NCI-H128 (cell line): ENCODE measurements around the gene HSP90AB1.

ENCODE experiments used
- DNase-seq: peaks from one replicate; lab custom pipeline; 2025; ENCODE audit not compliant: unreplicated experiment; lab: John Stamatoyannopoulos, UW

The HSP90AB1 gene

DNA sequence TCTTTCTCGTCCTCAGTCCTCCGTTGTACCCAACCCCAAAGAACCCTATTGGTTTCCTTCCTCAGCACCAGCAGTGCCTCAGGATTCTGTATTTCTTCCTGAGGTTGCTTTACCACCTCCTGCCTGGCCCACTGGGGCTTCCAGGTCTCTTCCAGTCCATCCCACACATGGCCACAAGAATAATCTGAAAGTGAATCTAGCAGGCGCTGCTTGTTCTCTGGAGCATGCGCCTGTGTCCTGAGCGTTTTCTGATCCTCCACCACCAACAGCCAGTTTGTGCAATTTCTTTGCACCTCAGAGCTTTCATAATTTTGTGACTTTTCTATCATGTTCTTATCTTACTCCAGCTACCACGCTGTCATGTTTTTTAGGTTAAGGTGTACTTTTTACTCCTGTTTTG, 11.6 kb upstream of the HSP90AB1 start:
- DNase-seq, result no peak

DNA sequence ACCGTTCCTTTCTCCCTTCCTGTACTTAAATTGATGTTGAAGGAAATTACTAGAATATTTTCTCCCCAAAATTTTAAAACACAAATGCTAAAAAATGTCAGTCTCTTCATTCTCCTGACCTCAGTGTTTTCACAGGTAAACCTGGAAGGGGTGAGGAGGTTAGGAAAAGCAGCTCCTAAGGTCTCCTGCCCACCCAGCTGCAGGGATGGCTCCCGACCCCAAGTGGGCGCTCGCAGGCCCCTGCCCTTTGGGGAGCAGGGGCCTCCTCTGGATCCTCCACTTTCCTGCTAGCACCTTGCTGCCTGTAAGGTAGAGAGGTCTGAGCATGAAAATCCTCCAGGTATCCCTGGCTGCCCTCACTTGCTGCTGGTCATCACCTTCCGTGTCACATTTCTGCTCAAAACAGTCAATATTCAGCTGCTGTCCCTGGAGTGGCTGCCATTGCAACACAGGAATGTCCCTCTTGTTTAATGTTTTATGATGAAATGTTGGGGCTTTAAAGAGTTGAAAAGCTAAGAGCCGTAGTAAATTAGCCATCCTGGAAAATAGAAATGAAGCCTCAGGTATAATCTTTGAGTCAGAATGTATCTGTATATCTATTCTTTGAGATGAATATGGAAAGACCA, 10.9 kb upstream of the HSP90AB1 start:
- no peak for DNase-seq

DNA sequence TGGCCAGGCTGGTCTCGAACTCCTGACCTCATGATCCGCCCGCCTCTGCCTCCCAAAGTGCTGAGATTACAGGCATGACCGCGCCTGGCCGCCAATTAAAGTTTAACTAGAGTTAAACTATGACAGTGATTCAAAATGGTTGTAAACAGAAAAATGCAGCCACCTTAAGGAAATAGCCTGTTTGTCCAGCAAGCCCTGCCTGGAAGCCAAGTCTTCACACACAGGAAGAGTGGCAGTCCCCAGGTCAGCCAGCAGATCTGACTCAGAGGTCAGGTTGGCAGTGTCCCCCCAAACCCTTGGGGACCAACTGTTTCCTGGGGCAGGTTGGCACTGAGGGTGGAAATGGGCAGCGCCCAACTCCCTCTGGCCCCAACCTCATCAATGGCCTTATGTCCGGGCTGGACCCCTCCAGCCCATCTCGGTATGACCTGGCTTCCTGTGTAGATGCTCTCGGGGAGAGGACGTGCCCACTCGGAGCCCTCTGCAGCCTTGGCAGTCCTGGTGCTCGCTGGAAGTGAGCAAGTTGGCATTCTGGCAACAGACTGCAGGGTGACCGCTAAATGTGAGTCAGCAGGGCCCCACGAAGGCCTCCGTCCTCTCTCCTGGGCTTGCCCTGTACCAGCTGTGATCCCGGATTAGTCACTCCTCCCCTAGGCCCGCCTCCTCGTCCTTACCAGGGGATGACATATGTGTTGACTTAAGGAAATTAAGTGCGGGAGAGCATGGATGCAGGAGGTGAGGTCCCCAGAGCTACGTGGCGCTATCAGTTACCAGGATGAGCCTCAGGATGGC, 9.7 kb upstream of the HSP90AB1 start:
- peak; percentile 46 for DNase-seq

DNA sequence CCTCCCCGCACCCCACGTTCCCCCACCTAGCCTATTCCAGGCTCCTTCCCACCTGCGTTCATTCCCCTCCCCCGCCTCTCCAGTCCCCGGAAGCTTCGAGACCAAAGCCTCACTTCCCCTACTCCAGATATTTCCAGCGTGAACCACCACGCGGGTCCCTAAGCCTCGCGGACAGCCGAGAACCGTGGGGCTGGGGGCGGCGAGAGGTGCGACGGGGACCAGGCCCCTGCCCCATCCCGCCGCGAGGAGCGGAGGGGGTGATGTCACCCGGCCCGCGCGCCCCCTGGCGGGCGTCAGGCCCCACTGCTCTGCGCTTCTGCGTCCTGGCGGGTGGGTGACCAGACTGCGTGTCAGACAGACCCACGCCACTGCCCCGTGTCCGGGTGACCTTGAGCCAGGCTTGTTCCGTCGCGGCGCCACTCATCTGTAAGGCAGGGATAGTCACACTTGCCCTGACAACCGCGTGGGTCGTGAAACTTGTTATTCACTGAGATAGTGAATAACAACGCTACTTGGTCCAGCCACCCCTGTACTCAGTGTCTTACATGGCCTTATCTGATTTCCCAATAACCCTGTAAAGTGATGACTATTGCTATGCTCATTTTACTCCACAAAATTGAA, 9.0 kb upstream of the HSP90AB1 start:
- DNase-seq, result peak; percentile 31

DNA sequence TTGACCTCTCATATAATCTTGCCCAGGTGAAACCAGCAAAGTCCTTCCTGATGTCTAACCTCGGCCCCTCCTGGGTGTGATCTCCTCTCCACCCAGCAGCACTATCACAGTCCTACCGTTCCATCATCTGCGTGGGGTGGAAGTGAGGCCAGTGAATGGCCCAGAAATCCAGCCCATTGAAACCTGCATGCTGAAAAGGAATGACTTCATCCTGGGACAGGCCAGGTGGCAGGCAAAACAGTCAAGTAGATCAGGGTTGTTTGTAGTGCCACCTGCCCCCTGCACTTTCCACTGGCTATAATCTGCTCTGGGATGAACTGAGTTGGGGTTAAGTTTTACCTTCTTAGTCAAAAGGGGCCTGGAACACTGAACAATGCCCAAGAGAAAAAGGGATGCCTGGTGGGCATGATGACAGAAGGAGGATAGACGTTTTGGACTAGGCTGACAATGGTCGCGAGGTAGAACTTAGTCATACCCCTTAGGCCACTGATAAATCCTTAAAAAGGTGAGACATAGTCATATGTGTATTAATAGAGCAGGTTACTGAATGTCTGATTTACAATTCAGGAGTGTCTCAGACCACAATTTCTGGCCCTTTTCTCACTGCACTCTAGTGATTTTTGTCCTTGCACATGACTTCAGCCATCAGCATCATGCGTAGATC, 8.1 kb upstream of the HSP90AB1 start:
- no peak for DNase-seq

DNA sequence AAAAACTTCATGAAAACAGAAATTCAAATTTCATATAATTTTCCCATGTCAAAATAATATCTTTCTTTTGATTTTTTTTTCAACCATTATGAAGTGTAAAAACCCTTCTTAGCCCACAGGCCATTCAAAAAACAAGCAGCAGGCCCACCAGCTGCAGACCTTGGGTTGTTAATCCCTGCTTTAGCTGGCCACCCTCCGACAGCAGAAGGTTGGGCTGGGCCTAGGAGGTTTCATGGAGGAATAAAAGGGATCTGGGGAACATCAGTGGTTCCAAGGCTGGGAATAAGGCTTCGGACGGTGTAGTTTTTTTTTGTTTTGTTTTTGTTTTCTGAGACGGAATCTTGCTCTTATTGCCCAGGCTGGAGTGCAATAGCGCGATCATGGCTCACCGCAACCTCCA, 3.6 kb upstream of the HSP90AB1 start:
- DNase-seq, result no peak

DNA sequence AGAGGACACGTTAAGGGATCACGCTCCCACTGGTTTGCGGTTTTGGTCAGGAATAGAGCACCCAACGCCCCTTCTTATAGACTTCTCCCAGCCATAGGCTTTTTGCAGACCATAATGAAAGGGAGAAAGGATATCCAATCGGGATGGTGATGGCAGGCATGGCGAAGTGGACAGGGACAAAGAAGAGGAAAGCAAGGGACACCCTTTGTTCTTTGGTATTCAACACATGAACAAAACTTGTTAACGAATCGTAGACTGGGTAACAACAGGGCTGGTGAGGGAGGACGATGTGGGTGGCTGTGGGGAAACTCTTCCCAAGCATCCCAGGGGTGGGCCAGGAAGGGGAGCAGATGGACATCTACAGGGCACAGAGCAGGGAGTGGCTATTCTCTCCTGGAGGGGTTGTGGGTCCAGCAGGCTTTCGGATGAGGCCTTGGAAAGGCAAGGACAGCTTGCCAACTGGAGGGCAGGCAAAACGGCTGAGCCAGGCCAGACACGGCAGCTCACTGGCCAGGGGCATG, 1.4 kb upstream of the HSP90AB1 start:
- DNase-seq, result no peak

DNA sequence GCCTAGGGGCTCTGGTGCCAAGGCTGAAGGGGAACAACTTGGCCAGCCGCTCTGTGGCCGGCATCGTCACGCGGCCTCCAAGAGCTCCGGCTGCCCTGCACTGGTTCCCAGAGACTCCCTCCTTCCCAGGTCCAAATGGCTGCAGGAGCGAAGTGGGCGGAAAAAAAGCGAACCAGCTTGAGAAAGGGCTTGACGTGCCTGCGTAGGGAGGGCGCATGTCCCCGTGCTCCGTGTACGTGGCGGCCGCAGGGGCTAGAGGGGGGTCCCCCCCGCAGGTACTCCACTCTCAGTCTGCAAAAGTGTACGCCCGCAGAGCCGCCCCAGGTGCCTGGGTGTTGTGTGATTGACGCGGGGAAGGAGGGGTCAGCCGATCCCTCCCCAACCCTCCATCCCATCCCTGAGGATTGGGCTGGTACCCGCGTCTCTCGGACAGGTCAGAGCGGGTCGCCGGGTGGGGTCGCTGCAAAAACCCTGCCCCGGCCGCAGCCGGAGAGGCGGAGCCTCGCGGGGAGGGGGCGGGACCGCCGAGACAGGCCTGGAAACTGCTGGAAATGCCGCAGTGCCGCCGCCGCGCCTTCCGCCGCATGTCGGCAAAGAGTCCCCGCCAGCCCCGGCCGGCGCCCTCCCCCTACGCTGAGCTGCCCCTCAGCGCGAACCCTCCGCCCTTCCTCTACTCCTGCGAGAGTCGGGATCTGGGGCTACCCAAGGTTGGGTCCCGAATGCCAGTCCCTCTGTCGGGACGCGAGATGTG, 814 bp upstream of the HSP90AB1 start:
- peak; percentile 74 for DNase-seq

DNA sequence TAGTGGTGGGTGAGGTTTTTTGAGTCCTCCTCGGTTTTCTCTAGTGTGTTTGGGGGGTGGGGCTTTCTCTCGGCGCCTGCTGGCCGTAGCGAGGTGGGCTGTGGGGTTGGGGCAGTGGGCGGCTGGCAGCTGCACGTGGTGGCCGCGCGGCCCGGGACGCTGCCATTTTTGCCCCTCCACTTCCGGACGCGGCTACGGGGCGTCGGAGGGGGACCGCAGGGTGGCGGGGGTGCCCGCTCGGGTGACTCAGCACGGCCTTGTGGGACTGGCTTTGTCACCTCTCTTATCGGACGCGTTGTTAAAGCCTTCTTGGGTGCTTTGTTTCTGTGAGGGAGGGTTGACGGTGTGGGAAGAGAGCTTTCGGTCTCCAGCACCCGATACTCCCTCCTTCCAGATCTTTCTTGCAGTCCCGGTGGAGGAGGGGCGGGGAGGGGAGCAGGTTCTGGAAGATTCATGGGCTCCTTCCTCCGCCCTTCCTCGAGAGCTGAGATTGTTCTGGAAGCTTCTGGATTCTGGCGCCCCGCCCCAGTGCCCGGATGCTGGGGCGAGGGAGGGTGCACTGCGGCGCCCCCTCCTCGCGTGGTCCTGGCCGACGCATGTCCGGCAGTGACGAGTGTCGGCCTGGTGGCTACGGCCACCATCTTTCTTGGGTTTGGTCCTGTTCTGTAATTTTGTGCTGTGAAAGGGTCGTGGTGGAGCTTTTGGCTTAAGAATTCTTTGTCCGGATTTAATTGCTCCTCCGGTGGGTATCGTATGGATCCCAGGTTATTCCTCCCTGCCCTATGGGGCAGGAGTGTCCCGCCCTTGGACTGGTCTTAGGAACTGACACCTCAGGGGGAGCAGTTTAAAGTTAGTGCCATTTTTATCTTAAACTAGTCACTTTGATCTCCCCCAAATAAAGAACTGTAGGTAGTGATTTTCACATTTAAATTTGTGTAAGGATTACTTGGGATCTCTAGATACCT, 719 bp downstream of the HSP90AB1 start:
- DNase-seq, result no peak

DNA sequence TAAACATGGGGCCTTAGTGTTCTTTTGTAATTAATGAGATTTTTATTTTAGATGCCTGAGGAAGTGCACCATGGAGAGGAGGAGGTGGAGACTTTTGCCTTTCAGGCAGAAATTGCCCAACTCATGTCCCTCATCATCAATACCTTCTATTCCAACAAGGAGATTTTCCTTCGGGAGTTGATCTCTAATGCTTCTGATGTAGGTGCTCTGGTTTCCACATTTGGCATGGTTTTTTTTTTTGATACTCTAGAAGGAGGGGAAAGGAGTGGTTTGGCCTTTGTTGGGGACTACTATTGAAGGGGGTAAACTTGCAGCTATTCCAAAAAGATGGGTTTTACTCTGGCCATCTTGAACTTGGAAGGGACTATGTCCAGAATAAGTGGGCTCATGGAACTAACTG, 1.7 kb downstream of the HSP90AB1 start:
- no peak for DNase-seq

DNA sequence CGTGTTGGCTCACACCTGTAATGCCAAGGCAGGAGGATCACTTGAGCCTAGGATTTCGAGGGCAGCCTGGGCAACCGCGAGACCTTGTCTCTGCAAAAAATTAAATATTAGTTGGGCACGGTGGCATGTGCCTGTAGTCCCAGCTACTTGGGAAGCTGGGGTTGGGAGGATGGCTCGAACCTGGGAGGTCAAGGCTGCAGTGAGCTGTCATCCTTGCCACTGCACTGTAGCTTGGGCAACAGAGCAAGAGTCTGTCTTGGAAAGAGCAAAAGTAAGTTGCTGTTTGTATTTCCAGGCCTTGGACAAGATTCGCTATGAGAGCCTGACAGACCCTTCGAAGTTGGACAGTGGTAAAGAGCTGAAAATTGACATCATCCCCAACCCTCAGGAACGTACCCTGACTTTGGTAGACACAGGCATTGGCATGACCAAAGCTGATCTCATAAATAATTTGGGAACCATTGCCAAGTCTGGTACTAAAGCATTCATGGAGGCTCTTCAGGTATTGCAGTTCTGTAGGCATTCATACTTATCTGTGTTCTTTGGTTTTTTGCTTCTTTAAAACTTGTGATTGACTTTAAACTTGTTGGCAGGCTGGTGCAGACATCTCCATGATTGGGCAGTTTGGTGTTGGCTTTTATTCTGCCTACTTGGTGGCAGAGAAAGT, 2.3 kb downstream of the HSP90AB1 start:
- DNase-seq, result no peak

DNA sequence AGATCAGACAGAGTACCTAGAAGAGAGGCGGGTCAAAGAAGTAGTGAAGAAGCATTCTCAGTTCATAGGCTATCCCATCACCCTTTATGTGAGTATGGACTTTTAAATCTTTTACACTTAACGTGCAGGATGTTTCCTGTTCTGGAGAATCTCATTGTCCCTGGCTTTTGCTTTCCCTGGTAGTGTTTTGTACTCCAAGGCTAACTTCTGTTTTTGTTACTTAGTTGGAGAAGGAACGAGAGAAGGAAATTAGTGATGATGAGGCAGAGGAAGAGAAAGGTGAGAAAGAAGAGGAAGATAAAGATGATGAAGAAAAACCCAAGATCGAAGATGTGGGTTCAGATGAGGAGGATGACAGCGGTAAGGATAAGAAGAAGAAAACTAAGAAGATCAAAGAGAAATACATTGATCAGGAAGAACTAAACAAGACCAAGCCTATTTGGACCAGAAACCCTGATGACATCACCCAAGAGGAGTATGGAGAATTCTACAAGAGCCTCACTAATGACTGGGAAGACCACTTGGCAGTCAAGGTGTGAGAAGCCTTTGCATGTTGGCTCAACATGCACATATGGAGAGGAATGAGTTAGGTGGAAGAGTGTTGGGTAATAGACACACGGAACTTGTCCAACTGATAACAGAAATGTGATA, 3.3 kb downstream of the HSP90AB1 start:
- no peak for DNase-seq

DNA sequence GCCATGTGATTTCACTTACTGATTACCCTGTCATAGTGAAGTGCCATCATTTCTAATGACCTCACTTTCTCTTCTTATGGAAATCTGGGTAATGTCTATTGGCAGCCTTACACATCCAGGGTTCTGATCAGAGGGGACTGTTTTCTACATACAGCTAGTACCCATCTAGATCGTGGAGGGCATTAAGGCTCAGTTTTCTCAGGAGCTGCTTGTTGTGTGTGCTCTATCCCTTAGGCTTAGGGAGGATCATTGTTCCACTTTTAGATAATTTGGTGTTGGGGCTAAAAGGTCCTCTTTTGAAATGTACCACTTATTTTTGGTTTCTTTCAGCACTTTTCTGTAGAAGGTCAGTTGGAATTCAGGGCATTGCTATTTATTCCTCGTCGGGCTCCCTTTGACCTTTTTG, 3.8 kb downstream of the HSP90AB1 start:
- DNase-seq, result no peak

DNA sequence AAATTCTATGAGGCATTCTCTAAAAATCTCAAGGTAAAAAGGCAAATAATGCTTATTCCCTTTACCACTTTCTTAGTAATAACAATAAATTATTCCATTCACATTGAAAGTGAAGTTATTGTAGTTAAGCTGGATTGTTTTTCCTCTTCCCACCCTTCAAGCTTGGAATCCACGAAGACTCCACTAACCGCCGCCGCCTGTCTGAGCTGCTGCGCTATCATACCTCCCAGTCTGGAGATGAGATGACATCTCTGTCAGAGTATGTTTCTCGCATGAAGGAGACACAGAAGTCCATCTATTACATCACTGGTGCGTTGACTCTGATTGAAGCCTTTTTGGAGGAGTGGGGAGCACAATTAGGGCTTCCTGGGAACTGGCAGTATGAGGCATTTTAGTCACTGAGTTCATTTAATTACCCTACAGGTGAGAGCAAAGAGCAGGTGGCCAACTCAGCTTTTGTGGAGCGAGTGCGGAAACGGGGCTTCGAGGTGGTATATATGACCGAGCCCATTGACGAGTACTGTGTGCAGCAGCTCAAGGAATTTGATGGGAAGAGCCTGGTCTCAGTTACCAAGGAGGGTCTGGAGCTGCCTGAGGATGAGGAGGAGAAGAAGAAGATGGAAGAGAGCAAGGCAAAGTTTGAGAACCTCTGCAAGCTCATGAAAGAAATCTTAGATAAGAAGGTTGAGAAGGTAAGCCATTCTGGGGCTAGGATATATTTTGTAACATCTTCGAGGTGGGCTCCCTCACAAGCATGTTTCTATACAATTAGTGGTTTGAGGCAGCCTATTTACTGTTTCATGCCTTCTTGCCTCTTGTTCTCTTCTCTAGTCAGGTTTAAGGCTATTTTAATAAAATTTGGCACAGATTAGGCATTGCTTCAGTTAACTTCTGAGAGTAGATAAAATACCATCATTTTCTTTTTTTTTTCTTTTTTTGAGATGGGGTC, 4.9 kb downstream of the HSP90AB1 start:
- DNase-seq, result no peak

DNA sequence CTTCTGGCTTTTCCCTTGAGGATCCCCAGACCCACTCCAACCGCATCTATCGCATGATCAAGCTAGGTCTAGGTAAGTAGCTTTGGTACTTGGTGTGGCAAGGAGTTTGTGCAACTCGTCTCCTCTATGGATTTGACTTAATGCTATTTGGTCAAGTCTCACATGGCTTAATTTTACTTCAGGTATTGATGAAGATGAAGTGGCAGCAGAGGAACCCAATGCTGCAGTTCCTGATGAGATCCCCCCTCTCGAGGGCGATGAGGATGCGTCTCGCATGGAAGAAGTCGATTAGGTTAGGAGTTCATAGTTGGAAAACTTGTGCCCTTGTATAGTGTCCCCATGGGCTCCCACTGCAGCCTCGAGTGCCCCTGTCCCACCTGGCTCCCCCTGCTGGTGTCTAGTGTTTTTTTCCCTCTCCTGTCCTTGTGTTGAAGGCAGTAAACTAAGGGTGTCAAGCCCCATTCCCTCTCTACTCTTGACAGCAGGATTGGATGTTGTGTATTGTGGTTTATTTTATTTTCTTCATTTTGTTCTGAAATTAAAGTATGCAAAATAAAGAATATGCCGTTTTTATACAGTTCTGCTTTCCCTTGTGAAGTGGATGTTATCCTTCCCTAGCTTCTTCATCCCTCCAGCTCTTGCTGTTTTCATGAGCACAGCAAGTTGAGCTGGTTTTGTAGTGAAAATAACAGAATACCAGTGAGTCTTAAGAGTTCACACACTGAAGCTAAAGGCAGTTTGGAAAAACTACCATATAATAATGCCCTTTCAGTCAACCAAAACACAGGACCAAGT, 6.6 kb downstream of the HSP90AB1 start:
- no peak for DNase-seq

DNA sequence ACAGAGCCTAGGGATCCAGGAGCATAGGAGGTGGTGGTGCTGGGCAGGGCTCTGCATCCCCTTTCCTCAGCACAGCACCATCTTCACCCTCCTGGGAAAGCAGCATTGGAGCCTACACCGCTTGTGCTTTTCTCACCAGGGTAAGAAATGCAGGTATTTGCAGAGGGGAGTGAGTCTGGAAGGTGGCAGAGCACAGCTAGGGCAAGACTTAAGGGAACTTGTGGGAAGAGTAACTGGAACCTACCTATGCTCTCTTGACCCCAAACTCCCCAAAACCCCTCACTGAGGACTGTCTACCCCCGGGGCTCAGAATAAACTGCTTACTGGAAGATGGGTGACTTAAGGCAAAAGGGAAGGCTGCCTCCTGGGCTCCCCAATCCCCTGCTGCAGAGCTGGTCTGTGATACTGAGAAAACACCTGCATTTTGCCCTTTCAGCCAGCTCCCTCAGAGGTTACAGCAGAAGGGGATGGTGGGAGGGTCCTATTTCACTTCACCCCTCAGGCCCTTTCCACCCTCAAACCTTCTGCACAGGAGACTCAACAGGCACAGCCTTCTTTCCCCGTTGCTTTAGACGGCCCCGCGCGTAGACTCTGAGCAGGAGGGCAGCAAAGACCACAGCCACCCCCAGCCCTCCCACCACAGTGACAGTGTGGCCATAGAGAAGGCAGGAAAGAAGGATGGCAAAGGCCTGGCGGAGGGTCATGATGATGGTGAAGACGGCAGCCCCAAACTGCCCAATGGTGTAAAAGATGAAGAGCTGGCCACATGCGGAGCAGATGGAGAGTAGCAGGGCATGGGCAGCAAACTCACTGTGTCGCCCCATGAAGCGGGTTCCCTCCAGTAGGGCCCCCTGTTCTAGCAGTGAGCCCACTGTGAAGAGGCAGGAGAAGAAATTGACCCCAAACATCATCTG, 7.5 kb downstream of the HSP90AB1 start:
- DNase-seq, result no peak
